ENCODE measurements around the gene GMPPB.
"Not testable (repeated sequence)": the region's sequence is repeated elsewhere in the genome, so short reads cannot be mapped to it uniquely, and the experiment has no call there.

Gene GMPPB

GRCh38 chr3:49750056-49750455 is 26.3 kb upstream of the GMPPB start:
- H3K9me3 ChIP-seq (ENCODE audit: control insufficient read depth, low read length): no peaks in the 10 kb centered on the region
- H3K4me3 ChIP-seq (ENCODE audit: low read length): no peak overlapping the region
- H3K4me1 ChIP-seq (ENCODE audit: control insufficient read depth, insufficient read depth, low read length): peaks cover 5% of the 10 kb centered on the region
- H3K9ac ChIP-seq (ENCODE audit: low read length): no peak overlapping the region
- no peaks in the 10 kb centered on the region for H3K27me3 ChIP-seq (ENCODE audit: control insufficient read depth, insufficient read depth, low read length)
- H3K36me3 ChIP-seq (ENCODE audit: control insufficient read depth, insufficient read depth, low read length): peaks cover 5% of the 10 kb centered on the region

- not testable (repeated sequence) for H3K9ac ChIP-seq (ENCODE audit: low read length); H3K9me3 ChIP-seq (ENCODE audit: control insufficient read depth, low read length); H3K4me1 ChIP-seq (ENCODE audit: control insufficient read depth, insufficient read depth, low read length); H3K27me3 ChIP-seq (ENCODE audit: control insufficient read depth, insufficient read depth, low read length); H3K36me3 ChIP-seq (ENCODE audit: control insufficient read depth, insufficient read depth, low read length); H3K4me3 ChIP-seq (ENCODE audit: low read length)
These were observed 25.1 kb upstream of the GMPPB start for GRCh38 chr3:49748874-49749273.

GRCh38 chr3:49747792-49748480 is 24.2 kb upstream of the GMPPB start:
- peaks cover 5% of the 10 kb centered on the region for H3K4me1 ChIP-seq (ENCODE audit: control insufficient read depth, insufficient read depth, low read length)
- H3K9ac ChIP-seq (ENCODE audit: low read length): no peak overlapping the region
- no peak overlapping the region for H3K4me3 ChIP-seq (ENCODE audit: low read length)
- H3K36me3 ChIP-seq (ENCODE audit: control insufficient read depth, insufficient read depth, low read length): no peaks in the 10 kb centered on the region
- no peaks in the 10 kb centered on the region for H3K27me3 ChIP-seq (ENCODE audit: control insufficient read depth, insufficient read depth, low read length)
- H3K9me3 ChIP-seq (ENCODE audit: control insufficient read depth, low read length): no peaks in the 10 kb centered on the region

GRCh38 chr3:49745986-49746385 is 22.2 kb upstream of the GMPPB start:
- Histone ChIP-seq H3K9me3 (ENCODE audit: control insufficient read depth, low read length) (no peaks in the 10 kb centered on the region), H3K27me3 (ENCODE audit: control insufficient read depth, insufficient read depth, low read length) (no peaks in the 10 kb centered on the region), H3K36me3 (ENCODE audit: control insufficient read depth, insufficient read depth, low read length) (no peaks in the 10 kb centered on the region), H3K4me1 (ENCODE audit: control insufficient read depth, insufficient read depth, low read length) (peaks cover 4% of the 10 kb centered on the region), H3K9ac (ENCODE audit: low read length) (no peak overlapping the region), H3K4me3 (ENCODE audit: low read length) (no peak overlapping the region)

GRCh38 chr3:49740427-49740826 is 16.7 kb upstream of the GMPPB start:
- no peaks in the 10 kb centered on the region for H3K27me3 ChIP-seq (ENCODE audit: control insufficient read depth, insufficient read depth, low read length)
- no peaks in the 10 kb centered on the region for H3K9me3 ChIP-seq (ENCODE audit: control insufficient read depth, low read length)
- H3K36me3 ChIP-seq (ENCODE audit: control insufficient read depth, insufficient read depth, low read length): peaks cover 8% of the 10 kb centered on the region
- H3K9ac ChIP-seq (ENCODE audit: low read length): no peak overlapping the region
- H3K4me3 ChIP-seq (ENCODE audit: low read length): no peak overlapping the region
- H3K4me1 ChIP-seq (ENCODE audit: control insufficient read depth, insufficient read depth, low read length): no peaks in the 10 kb centered on the region

- Histone ChIP-seq H3K36me3 (ENCODE audit: control insufficient read depth, insufficient read depth, low read length) (peaks cover 8% of the 10 kb centered on the region), H3K4me1 (ENCODE audit: control insufficient read depth, insufficient read depth, low read length) (no peaks in the 10 kb centered on the region), H3K27me3 (ENCODE audit: control insufficient read depth, insufficient read depth, low read length) (no peaks in the 10 kb centered on the region), H3K9ac (ENCODE audit: low read length) (no peak overlapping the region), H3K4me3 (ENCODE audit: low read length) (no peak overlapping the region), H3K9me3 (ENCODE audit: control insufficient read depth, low read length) (no peaks in the 10 kb centered on the region)
These were observed 14.4 kb upstream of the GMPPB start for GRCh38 chr3:49738067-49738713.

- H3K36me3 ChIP-seq (ENCODE audit: control insufficient read depth, insufficient read depth, low read length): peaks cover 8% of the 10 kb centered on the region
These were observed 11.0 kb upstream of the GMPPB start for GRCh38 chr3:49734752-49735151.

GRCh38 chr3:49733551-49733950 is 9.8 kb upstream of the GMPPB start:
- no peaks in the 10 kb centered on the region for H3K4me1 ChIP-seq (ENCODE audit: control insufficient read depth, insufficient read depth, low read length)
- peaks cover 8% of the 10 kb centered on the region for H3K36me3 ChIP-seq (ENCODE audit: control insufficient read depth, insufficient read depth, low read length)
- H3K9ac ChIP-seq (ENCODE audit: low read length): no peak overlapping the region
- H3K4me3 ChIP-seq (ENCODE audit: low read length): no peak overlapping the region
- H3K9me3 ChIP-seq (ENCODE audit: control insufficient read depth, low read length): no peaks in the 10 kb centered on the region
- no peaks in the 10 kb centered on the region for H3K27me3 ChIP-seq (ENCODE audit: control insufficient read depth, insufficient read depth, low read length)

More at GRCh38 chr3:49734752-49735151, 11.0 kb upstream of the GMPPB start:
- no peaks in the 10 kb centered on the region for H3K9me3 ChIP-seq (ENCODE audit: control insufficient read depth, low read length)
- no peak overlapping the region for H3K9ac ChIP-seq (ENCODE audit: low read length)
- no peaks in the 10 kb centered on the region for H3K4me1 ChIP-seq (ENCODE audit: control insufficient read depth, insufficient read depth, low read length)
- no peak overlapping the region for H3K4me3 ChIP-seq (ENCODE audit: low read length)
- no peaks in the 10 kb centered on the region for H3K27me3 ChIP-seq (ENCODE audit: control insufficient read depth, insufficient read depth, low read length)

- H3K27me3 ChIP-seq (ENCODE audit: control insufficient read depth, insufficient read depth, low read length): no peaks in the 10 kb centered on the region
- no peak overlapping the region for H3K9ac ChIP-seq (ENCODE audit: low read length)
- H3K9me3 ChIP-seq (ENCODE audit: control insufficient read depth, low read length): no peaks in the 10 kb centered on the region
- peaks cover 2% of the 10 kb centered on the region for H3K4me1 ChIP-seq (ENCODE audit: control insufficient read depth, insufficient read depth, low read length)
- peaks cover under 1% of the 10 kb centered on the region for H3K36me3 ChIP-seq (ENCODE audit: control insufficient read depth, insufficient read depth, low read length)
- H3K4me3 ChIP-seq (ENCODE audit: low read length): no peak overlapping the region
These were observed 8.8 kb upstream of the GMPPB start for GRCh38 chr3:49732597-49732996.

GRCh38 chr3:49729966-49730609 is 6.3 kb upstream of the GMPPB start:
- Histone ChIP-seq H3K27me3 (ENCODE audit: control insufficient read depth, insufficient read depth, low read length) (no peaks in the 10 kb centered on the region), H3K9ac (ENCODE audit: low read length) (no peak overlapping the region), H3K36me3 (ENCODE audit: control insufficient read depth, insufficient read depth, low read length) (no peaks in the 10 kb centered on the region), H3K4me1 (ENCODE audit: control insufficient read depth, insufficient read depth, low read length) (peaks cover 20% of the 10 kb centered on the region), H3K4me3 (ENCODE audit: low read length) (no peak overlapping the region), H3K9me3 (ENCODE audit: control insufficient read depth, low read length) (no peaks in the 10 kb centered on the region)

- no peaks in the 10 kb centered on the region for H3K9me3 ChIP-seq (ENCODE audit: control insufficient read depth, low read length)
- H3K4me3 ChIP-seq (ENCODE audit: low read length): no peak overlapping the region
- H3K27me3 ChIP-seq (ENCODE audit: control insufficient read depth, insufficient read depth, low read length): no peaks in the 10 kb centered on the region
- H3K9ac ChIP-seq (ENCODE audit: low read length): no peak overlapping the region
- H3K4me1 ChIP-seq (ENCODE audit: control insufficient read depth, insufficient read depth, low read length): peaks cover 31% of the 10 kb centered on the region
- peaks cover under 1% of the 10 kb centered on the region for H3K36me3 ChIP-seq (ENCODE audit: control insufficient read depth, insufficient read depth, low read length)
These were observed 4.2 kb upstream of the GMPPB start for GRCh38 chr3:49727924-49728361.

GRCh38 chr3:49727154-49727923 is 3.6 kb upstream of the GMPPB start:
- no peak overlapping the region for H3K4me3 ChIP-seq (ENCODE audit: low read length)
- peaks cover 7% of the 10 kb centered on the region for H3K36me3 ChIP-seq (ENCODE audit: control insufficient read depth, insufficient read depth, low read length)
- no peaks in the 10 kb centered on the region for H3K9me3 ChIP-seq (ENCODE audit: control insufficient read depth, low read length)
- peaks cover 37% of the 10 kb centered on the region for H3K4me1 ChIP-seq (ENCODE audit: control insufficient read depth, insufficient read depth, low read length)
- no peaks in the 10 kb centered on the region for H3K27me3 ChIP-seq (ENCODE audit: control insufficient read depth, insufficient read depth, low read length)
- no peak overlapping the region for H3K9ac ChIP-seq (ENCODE audit: low read length)

Measured in mucosa of stomach (tissue), 1 donor.